GM21576 (cell line): Measurements from ENCODE around the gene PPP1R9B.

Experiments
- ATAC-seq: cut with Tn5 transposase; IDR thresholded peaks from one replicate; pipeline ENCODE4 v1.9.1; 2021; ENCODE audit warnings: mild to moderate bottlenecking, moderate library complexity; ENCODE audit not compliant: unreplicated experiment

Gene PPP1R9B

DNA sequence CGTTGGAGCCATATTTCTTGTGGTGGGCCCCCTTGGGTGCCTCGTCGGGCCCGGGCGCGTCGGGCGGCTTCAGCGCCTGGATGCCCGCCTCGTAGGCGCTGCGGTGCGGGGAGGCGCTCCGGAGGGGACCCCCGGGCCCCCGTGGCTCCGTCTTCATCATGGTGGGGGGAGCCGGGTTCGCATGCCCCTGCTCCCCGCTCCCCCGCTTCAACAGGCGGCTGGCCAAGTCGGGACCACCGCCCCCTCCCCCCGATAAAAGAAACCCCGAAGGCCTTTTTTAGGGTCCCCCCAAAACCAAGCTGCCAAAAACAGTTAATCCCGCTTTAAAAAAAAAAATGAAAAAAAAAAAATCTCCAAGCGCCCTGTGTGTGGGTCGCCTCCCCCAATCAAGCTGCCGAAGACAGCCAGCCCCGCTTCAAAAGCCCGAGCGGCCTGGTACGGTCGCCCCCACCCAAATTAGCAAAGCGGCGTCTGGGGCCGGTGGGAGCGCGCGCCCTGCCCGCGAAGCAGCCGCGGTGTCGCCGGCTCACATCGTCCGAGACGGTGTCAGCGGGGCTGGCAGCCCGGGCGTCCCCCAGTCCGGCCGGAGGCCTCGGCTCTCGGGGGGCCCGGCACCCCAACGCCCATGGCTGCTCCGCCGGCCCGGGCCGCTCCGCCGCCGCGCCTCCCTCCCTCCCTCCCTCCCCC lies at the start of gene PPP1R9B:
Gene PPP1R9B (minus strand): TSS at position 324 of the 687 bp plus-strand sequence. CDS start 164 bp downstream, at position 160.
- no peak for ATAC-seq

GRCh38 chr17:50199803-50200456 lies 49.5 kb upstream of the PPP1R9B start:
- no peak for ATAC-seq

DNA sequence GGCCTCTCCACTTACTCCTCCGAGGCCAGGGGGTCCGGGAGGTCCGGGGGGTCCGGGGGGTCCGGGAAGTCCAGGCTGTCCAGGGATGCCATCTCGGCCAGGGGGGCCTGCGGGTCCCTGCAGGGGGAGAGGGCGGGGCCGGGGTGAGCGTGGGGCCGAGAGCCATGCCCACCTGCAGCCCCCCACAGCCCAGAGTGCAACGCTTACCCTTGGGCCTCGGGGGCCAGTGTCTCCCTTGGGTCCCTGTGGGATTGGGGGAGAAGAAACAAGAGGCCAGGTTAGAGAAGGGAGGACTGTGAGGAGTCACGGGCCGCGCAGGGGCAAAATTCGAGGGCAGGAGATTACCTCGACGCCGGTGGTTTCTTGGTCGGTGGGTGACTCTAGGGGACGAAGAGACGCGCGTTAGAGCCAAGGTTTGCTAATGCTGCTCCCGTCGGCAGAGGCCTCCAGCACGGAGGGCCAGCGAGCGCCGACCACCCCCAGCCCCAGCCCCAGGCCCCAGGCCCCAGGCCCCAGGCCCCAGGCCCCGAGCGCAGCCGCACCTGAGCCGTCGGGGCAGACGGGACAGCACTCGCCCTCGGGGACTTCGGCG lies 48.8 kb upstream of the PPP1R9B start:
- ATAC-seq = no peak

DNA sequence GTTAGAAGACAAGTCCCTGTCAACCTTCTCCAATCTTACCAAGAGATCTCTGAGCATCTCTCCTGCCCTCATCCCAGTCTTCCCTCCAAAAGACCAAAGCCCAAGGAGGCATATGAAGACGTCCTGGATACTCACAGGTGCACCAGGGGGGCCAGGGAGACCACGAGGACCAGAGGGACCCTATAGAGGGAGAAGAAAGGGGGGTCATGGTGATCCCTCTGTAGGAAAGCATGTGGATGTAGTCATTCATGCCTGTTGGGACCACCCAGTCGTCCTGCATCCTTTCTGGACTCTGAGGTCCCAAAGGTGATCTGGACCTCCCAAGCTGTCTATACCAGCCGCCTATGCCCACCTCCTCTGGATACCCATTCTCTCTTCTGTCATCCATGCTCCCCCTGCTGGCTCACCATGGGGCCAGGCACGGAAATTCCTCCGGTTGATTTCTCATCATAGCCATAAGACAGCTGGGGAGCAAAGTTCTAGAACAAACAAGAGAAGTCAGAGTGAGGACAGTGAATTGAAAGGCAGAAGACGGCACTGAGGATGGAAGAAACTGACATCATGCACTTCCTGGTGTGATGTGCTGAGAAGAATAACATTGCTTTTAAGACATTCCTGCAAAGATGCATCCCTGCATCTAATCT lies 47.7 kb upstream of the PPP1R9B start:
- no peak for ATAC-seq

GRCh38 chr17:50196826-50197225 lies 46.3 kb upstream of the PPP1R9B start:
- ATAC-seq = no peak

DNA sequence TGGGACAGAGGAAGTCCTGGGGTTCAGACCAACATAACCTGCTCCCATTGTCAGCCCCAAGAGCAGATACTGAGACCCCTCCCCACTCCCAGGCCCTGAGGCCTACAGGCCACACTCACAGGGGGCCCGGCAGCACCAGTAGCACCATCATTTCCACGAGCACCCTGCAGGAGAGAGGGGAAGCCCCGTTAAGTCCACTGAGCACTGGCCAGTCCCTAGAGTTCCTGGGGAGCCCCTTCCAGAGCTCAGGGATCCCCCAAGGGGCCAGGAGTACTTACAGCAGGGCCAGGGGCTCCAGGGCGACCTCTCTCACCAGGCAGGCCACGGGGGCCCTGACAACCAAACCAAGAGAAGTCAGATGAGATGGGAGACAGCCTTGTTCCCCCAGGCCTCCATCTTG lies 45.6 kb upstream of the PPP1R9B start:
- ATAC-seq = no peak

DNA sequence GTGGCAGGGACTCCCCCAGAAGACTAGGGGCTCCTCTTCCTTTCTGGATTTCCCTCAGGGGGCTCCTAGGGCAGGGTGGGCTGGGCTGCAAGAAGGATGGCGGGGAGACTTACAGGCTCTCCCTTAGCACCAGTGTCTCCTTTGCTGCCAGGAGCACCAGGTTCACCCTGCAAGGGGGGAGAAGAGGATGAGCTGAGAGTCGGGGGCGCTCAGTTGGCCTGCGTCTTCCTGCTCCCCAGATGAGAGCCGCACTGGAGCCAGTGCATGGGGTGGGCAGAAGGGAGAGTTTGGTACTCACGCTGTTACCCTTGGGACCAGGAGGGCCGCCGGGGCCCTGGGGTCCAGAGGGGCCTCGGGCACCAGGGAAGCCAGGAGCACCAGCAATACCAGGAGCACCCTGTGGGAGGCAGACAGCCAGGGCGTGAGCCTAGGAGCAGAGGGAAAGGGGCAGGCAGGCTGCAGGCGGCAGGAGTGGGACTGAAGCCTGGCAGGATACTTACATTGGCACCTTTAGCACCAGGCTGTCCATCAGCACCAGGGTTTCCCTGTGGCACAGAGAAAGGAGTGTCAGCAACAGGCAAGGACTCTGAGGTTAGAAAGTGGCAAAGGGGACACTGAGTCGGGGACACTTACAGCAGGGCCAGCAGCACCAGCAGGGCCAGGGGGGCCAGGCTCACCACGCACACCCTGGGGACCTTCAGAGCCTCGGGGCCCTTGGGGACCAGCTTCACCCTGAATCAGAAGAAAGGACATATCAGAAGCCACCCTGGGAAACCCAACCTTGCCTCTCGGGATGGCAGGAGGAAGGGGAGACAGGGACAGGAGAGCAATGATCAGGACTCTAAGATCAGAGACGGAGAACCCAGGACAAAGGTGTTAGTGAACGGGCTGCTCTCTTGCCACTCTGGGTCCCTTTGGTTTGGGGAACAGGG lies 44.7 kb upstream of the PPP1R9B start:
- ATAC-seq = no peak

GRCh38 chr17:50194140-50194933 lies 43.9 kb upstream of the PPP1R9B start:
- ATAC-seq = no peak

- no peak for ATAC-seq
Measured at GRCh38 chr17:50192618-50193291, 42.3 kb upstream of the PPP1R9B start.

- no peak for ATAC-seq
Measured at GRCh38 chr17:50192144-50192617, 41.7 kb upstream of the PPP1R9B start.

GRCh38 chr17:50191359-50192143 lies 41.1 kb upstream of the PPP1R9B start:
- ATAC-seq = no peak

DNA sequence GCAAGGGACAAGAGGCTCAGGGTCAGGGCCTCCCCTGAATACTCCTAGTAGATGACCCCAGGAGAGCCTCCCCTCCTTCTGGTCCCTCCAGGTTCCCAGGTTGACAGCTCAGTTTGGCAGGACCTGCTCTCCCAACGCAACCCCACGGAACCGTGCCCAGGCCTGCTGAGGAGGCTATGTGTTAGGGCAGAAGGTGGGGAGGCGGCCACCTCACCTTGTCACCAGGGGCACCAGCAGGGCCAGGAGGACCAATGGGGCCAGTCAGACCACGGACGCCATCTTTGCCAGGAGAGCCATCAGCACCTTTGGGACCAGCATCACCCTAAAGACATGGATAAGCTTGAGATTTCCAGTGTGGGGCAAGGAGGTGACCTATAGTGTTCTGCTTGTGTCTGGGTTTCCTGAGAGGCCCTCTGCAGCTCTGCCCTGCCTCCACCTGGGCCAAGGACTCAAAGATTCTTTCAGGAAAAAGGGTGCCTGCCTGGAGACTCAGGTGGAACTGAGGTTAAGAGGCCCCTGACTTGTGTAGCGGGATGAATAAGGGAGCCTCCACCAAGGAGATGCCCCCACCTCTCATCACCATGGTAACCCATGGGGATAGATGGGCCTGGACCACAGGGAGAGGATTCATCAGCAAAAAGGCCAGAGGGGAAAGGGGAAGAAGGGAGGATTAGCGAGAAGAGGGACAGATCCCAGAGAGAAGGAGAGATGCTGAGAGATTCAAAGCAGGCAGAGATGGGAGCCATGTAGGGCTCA lies 40.3 kb upstream of the PPP1R9B start:
- no peak for ATAC-seq

GRCh38 chr17:50190293-50190602 lies 39.8 kb upstream of the PPP1R9B start:
- no peak for ATAC-seq

GRCh38 chr17:50189550-50190292 lies 39.2 kb upstream of the PPP1R9B start:
- no peak for ATAC-seq

- no peak for ATAC-seq
Measured at GRCh38 chr17:50188921-50189549, 38.6 kb upstream of the PPP1R9B start.

DNA sequence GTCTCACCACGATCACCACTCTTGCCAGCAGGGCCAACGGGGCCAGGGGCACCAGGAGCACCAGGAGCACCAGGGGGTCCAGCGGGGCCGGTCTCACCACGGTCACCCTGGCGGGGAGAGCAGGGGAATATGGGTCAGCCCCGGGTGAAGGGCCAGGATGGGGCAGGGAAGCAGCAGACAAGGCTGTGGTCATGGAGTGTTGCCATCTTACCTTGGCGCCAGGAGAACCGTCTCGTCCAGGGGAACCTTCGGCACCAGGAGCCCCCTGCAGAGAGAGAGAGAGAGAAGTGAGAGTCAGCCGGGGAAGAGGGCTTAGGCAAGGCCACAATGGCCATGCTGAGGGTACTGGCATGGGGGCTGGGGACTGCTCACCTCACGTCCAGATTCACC lies 38.0 kb upstream of the PPP1R9B start:
- ATAC-seq = no peak
